Activated T-cell treated with anti-CD3 and anti-CD28 coated beads, Interleukin-2, amount 50 U/mL, for 48 hours (primary cell): ENCODE measurements around the gene BICC1.
"Not testable (repeated sequence)": the region's sequence is repeated elsewhere in the genome, so short reads cannot be mapped to it uniquely, and the experiment has no call there.

Experiments
- DNase-seq, 2 experiments: peaks; one replicate each; pipeline ENCODE4 v3.0.0-alpha.2; 2020

BICC1 gene

GRCh38 chr10:58570307-58570723, 57.6 kb downstream of the BICC1 start:
- no peak for DNase-seq

GRCh38 chr10:58570979-58571378, 58.3 kb downstream of the BICC1 start:
- no peak for DNase-seq

- no peak for DNase-seq
These were observed 60.5 kb downstream of the BICC1 start for GRCh38 chr10:58573144-58573543.

- DNase-seq, result no peak
These were observed 61.4 kb downstream of the BICC1 start for GRCh38 chr10:58574058-58574457.

GRCh38 chr10:58575491-58575890, 62.8 kb downstream of the BICC1 start:
- DNase-seq, result no peak

- no peak for DNase-seq
These were observed 64.2 kb downstream of the BICC1 start for GRCh38 chr10:58576751-58577436.

GRCh38 chr10:58577437-58577777, 64.7 kb downstream of the BICC1 start:
- no peak for DNase-seq

GRCh38 chr10:58578366-58578765, 65.7 kb downstream of the BICC1 start:
- DNase-seq, result no peak

- DNase-seq, result no peak
These were observed 66.5 kb downstream of the BICC1 start for GRCh38 chr10:58579011-58579655.

DNA sequence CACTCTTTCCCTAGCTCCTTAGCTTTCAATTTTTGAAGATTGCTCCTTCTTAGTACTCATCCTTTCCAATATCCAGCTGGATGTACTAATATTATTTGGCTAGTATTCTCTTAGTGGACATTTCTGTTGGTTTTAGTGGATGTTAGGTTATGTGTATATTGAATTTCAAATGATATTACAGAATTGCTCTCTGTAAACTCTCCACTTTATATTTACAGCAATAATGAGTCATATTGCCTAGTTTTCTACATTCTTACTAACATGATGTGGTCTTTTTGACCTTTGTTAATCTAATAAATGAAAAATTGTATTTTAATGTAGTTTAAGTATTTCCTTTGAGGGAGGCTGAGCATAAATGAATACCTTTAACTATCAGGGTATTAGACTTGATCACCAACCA, 69.4 kb downstream of the BICC1 start:
- DNase-seq, result no peak

GRCh38 chr10:58585435-58585834, 72.8 kb downstream of the BICC1 start:
- no peak for DNase-seq

GRCh38 chr10:58586282-58587245, 73.9 kb downstream of the BICC1 start:
- DNase-seq, result no peak

GRCh38 chr10:58587676-58588075, 75.0 kb downstream of the BICC1 start:
- no peak for DNase-seq

- no peak for DNase-seq
These were observed 76.1 kb downstream of the BICC1 start for GRCh38 chr10:58588673-58589265.

GRCh38 chr10:58590152-58590840, 77.6 kb downstream of the BICC1 start:
- DNase-seq, result no peak

- no peak for DNase-seq
These were observed 78.3 kb downstream of the BICC1 start for GRCh38 chr10:58590924-58591323.

DNA sequence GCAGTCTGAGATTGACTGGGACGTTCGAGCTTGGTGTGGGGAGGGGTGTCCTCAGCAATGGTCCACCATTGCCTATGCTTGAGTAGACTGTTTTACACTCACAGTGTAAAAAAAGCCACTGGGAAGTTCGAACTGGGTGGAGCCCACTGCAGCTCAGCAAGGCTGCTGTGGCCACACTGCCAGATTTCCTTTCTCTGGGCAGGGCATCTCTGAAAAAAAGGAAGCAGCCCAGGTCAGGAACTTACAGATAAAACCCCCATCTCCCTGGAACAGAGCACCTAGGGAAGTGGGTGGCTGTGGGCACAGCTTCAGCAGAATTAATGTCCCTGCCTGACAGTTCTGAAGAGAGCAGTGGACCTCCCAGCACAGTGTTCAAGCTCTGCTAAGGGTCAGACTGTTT, 80.3 kb downstream of the BICC1 start:
- DNase-seq, result no peak

DNA sequence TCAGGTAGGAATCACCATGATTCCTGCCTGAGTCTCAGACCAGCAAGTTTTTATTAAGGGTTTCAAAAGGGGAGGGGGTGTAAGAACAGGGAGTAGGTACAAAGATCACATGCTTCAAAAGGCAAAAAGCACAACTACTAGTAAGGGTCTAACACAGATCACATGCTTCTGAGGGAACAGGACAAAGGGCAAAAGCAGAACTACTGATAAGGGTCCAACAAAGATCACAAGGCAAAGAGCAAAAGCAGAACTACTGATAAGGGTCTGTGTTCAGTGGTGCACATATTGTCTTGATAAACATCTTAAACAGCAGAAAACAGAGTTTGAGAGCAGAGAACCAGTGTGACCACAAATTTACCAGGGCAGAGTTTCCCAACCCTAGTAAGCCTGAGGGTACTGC, 84.5 kb downstream of the BICC1 start:
- DNase-seq, result not testable (repeated sequence)

GRCh38 chr10:58599927-58600553, 87.4 kb downstream of the BICC1 start:
- no peak for DNase-seq

DNA sequence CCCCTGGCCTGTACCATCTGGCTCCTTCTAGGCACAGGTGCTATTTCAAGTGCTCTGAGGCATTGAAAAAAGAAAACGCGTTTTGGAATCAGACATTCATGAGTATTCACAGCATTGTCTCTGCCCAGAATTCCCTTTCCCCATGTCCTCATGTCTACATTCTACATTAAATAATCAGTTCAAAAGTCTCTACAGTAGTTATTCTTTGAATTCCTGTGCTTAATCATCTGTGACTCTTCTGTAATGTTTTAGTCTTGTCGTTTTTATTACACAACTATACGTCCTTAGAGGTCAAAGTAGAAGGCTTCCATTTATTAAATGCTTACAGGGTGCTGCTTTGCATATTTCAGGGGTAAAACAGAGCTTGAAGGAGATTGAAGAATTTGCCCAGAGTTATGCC, 95.7 kb downstream of the BICC1 start:
- DNase-seq, result no peak

- DNase-seq, result no peak
These were observed 96.3 kb downstream of the BICC1 start for GRCh38 chr10:58608826-58609531.
